MV-4-11 (cell line): ENCODE results near the gene CDC14A.
A peak's percentile ranks its signal among the peaks of the same experiment; 100 is the strongest.
"Not testable (repeated sequence)": the region's sequence is repeated elsewhere in the genome, so short reads cannot be mapped to it uniquely, and the experiment has no call there.

Experiments used
- DNase-seq: peaks from one replicate; lab custom pipeline; 2025; lab: John Stamatoyannopoulos, UW

CDC14A gene, protein sequence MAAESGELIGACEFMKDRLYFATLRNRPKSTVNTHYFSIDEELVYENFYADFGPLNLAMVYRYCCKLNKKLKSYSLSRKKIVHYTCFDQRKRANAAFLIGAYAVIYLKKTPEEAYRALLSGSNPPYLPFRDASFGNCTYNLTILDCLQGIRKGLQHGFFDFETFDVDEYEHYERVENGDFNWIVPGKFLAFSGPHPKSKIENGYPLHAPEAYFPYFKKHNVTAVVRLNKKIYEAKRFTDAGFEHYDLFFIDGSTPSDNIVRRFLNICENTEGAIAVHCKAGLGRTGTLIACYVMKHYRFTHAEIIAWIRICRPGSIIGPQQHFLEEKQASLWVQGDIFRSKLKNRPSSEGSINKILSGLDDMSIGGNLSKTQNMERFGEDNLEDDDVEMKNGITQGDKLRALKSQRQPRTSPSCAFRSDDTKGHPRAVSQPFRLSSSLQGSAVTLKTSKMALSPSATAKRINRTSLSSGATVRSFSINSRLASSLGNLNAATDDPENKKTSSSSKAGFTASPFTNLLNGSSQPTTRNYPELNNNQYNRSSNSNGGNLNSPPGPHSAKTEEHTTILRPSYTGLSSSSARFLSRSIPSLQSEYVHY

DNA sequence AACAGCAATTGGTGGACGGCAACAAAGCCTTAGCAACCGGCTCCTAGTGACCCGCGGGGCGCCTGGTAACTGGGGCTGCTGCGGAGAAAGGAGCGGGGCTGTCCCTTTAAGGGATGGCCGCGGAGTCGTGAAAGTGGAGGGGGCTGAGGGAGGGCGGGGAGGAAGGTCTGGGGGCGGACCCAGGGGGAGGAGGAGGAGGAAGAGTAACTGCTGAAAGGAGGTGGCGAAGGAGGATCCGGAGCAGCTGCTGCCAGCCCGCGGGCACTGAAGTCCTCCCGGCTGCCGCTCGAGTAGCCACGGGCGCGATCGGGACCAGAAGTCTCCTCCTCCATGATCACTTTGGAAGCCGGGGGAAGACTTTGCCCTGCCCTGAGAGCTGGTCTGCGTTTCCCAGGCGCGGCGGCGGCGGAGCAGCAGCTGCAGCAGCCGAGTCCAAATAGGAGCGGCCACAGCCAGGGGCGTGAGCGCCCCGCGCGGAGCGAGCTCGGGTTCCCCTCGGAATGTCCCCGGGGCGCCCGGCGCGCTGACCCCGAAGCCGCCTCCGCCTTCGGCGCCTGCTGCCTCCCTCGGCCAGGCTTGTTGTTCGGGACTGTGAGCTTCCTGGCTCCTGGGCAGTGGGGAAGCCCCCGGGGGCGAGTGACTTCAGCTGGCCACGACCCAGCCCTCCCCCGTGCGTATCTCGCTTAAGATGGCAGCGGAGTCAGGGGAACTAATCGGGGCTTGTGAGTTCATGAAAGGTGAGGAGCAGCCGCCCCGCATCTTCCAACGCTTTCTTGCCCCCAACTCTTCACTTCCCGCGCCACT, at the start of gene CDC14A:
Gene CDC14A, plus strand, starts transcription at position 240 of the 804 bp plus-strand sequence. Its CDS starts 449 bp downstream, at position 689.
- peak; percentile 88 for DNase-seq

DNA sequence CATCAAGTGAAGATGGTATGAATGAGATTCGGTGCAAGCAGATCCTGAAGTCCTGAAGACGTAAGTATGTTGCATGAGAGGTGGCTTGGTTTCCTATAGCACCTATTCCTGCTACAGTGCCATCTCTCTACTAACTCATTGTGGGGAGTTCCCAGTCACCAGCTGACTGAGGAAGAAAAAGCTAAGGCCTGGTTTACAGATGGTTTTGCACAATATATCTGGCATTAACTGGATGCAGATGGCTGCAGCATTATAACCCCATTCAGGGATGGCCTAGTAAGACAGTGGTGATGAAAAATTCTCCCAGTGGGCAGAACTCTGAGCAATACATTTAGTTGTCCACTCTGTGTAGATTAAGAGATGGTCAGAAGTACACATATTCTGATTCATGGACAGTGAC, 49.6 kb upstream of the CDC14A start:
- DNase-seq = no peak

DNA sequence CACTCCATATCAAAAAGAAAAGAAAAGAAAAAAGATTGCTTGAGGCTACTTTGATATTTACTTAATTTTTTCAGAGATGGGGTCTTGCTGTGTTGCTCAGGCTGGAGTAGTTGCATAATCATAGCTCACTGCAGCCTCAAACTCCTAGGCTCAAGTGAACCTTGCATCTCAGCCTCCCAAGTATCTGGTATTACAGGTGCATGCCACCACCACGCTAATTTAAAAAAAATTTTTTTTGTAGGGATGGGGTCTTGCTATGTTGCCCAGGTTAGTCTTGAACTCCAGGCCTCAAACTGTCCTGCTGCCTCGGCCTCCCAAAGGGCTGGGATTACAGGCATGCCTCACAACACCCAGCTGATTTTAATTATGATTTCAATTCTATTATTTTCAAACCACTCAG, 48.1 kb upstream of the CDC14A start:
- DNase-seq = no peak

DNA sequence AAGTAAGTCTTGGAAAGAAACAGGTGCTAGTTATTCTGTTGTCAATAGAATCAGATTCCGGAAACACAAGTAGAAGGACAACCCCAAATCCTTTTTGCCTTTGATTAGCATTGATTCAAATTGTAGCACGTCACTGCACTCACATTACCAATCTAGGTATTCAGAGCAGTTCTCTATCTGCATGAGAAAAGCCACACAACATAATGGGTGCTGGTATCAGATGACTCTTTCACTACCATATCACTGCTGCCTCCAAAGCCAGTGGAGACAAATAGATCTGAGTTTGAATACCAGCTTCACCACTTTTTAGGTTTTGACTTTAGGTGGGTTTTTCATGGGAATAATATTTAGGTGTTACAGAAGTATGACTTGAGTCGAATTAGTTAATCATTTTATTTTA, 47.4 kb upstream of the CDC14A start:
- DNase-seq = no peak

DNA sequence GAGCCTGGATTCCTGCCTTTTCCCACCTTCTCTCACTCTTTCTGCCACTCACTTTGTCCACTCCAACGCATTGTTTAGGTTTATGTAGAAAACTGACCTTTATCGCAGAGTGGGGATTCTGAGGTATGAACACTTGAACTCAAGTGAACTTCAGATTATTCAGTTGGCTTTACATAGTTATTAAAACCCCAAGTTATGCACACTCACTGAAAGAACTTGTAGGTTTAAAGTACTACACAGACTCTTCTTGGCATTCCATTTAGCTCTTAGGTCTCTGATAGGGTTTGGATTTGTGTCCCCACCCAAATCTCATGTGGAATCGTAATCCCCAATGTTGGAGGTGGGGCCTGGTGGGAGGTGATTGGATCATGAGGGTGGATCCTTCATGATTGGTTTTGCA, 46.4 kb upstream of the CDC14A start:
- no peak for DNase-seq

DNA sequence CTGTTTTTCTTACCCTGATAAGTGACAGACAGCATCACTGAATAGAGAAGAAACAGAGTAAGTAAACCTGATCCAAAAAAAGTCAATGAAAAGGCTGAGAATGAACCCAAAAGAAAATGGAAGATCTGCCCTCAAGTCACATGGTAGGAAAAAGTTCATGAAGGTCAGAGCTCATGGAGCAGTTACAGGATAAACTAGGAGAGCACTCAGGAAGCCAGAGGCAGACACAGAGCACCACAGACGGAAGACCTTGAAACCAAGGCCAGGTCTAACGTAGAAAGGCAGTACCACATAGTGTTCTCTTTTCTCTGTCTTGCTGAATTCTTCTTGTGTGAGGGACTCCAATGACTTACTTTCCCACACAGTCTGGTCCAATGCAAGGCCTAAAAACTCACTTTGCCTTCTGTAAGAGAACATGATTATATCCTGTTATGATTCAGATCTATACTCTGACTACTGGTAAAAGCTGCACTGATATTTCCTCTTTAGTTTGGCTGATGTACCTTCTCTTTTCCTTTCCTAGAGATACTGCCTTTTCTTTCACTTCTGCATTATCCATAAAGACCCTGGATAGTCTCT, 45.5 kb upstream of the CDC14A start:
- DNase-seq = peak; percentile 38

DNA sequence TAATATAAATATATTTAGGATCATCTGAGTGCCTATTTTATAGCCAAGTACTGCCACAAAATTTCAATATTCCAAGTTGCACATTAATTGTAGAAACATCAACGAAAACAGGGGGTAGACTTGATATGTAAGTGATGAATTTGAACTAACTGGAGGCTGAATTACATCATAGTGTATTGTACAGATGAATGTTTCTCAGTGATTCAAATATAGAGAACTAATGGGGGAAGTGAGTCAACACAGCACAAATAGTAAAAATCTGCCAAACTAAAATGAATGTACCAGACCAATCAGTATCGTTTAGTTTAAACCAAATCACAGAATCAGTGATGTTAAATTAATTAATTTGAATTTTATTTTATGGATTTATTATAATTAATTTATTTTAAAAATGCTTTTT, 43.5 kb upstream of the CDC14A start:
- peak; percentile 28 for DNase-seq

DNA sequence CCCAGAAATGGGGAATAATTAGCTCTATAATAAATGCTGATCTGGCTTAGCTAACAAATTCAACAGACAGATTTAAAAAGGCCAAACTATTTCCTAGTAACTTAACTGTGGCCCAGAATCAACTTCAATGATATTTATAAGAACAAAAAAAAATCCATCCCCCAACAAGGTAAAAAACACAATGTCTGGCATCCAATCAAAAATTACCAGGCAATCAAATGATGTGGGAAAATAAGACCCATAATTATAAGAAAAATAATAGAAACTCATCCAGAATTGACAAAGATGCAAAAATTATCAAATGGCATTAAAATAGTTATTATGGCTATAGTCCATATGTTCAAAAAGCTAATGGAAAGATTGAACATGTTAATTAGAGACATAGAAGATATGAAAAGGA, 42.4 kb upstream of the CDC14A start:
- no peak for DNase-seq

DNA sequence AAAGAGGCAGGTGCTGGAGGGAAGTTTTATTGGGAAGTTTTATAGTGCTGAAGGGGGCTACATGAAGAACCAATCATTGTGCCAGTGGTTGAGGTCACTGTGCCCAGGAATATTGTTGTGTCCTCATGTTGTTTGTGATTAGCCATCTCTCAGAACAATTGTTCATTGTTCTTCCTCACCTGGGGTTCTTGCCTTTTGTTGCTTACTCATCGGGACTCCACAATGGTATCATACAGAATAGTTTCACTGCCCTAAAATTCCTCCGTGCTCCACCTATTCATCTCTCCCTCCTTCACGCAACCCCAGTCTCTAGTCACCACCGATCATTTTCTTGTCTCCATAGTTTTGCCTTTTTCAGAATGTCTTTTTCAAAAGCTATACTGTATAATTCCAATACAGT, 38.9 kb upstream of the CDC14A start:
- DNase-seq = no peak

DNA sequence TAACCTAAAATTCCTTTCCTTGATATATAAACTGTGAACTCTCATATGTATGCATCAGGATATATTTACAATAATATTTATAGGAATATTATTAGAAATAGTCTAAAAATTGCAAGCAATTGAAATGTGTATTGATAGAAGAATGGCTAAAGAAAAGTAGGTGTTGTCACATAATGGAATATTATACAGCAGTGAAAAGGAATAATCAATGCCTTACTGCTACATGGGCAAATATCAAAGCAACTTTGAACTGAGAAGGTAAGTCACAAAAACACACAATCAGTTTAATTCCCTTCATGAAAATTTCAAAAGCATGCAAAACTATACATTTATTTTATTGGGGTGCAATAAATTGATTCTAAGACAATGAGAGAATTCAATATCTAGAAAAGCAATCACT, 35.7 kb upstream of the CDC14A start:
- no peak for DNase-seq

DNA sequence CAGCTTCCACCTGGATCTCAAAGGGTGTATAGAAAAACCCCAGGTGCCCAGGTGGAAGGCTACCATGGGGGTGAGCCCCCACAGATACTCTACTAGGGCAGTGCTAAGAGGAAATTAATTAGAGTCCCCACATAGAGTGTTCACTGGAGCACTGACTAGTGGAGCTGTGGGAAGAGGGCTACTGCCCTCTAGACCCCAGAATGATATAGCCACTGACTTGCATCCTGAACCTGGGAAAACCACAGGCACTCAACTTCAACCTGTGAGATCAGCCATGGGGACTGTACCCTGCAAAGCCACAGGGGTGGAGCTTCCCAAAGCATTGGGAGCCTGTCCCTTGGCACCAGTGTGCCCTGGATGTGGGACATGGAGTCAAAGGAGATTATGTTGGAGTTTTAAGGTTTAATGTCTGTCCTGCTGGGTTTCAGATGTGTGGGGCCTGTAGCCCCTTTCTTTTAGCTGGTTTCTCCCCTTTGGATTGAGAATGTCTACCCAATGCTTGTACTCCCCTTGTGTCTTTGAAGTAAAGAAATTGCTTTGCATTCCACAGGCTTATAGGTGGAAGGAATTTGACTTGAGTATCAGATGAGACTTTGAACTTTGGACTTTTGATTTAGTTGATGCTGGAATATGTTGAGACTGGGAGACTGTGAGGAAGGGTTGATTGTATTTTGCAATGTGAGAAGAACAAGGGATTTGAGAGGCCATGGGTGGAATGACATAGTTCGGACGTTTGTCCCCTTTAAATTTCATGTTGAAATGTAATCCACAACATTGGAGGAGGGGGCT, 31.8 kb upstream of the CDC14A start:
- no peak for DNase-seq

DNA sequence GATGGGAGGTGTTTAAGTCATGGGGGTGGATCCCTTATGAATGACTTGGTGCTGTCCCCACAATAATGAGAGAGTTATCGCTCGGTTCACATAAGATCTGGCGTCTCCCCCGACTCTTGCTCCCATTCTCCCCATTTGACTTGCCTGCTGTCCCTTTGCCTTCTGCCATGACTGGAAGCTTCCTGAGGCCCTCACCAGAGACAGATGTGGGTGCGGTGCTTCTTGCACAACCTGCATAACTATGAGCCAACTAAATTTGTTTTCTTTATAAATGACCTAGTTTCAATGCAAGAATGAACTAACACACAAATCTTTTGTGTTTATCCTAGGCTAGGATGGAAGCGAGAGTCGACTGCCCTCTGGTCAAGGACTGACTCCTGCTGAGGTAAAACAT, 31.2 kb upstream of the CDC14A start:
- DNase-seq = no peak

DNA sequence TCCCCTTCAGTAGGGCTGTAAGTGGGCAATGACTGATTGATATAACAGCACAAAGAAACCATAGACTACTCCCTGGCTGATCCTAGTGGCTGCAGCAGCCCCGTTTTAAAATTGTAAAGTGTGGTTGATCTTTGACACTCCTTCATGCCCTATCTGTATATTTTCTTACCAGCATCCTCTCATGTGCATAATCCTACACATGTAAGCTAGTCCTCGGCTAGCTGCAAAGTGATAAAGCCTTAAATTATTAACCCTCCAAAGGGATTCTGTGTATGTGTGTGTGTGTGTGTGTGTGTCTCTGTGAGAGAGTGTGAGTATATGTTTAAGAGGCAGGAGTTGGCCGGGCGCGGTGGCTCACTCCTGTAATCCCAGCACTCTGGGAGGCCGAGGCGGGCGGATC, 30.8 kb upstream of the CDC14A start:
- DNase-seq = no peak

DNA sequence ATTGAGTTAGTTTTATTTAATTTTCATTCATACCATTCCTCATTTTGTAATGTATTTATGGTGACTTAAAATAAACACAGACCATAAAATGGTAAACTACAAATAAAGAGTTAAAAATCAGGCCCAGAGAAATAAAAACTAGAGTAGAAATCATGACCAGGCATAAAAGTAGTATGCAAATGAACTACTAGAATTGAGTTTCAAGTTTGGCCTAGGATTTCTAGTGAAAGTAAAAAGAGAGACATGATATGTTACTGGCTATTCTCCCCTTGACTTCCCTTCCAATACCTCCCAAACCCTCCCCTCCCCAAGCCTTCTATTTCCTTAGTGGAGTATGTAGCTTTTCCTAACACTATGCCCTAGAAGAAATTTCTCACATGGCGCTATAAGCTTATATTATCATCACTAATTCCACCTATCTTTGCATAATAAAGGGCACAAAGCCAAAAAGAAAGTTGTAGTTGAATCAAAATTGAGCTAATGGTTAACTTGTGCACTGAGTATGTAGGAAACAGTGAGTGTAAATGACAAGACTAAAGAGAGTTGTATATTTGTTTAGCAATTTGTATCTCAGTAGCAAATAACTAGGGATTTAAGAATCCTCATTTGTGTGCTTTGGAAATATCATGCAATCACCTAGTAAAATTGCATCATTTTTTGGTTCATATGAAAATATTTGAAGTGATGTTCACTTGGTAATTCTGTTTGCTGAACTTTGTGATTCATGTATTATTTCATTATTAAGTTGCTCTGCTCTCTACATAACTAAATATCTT, 29.7 kb upstream of the CDC14A start:
- no peak for DNase-seq

DNA sequence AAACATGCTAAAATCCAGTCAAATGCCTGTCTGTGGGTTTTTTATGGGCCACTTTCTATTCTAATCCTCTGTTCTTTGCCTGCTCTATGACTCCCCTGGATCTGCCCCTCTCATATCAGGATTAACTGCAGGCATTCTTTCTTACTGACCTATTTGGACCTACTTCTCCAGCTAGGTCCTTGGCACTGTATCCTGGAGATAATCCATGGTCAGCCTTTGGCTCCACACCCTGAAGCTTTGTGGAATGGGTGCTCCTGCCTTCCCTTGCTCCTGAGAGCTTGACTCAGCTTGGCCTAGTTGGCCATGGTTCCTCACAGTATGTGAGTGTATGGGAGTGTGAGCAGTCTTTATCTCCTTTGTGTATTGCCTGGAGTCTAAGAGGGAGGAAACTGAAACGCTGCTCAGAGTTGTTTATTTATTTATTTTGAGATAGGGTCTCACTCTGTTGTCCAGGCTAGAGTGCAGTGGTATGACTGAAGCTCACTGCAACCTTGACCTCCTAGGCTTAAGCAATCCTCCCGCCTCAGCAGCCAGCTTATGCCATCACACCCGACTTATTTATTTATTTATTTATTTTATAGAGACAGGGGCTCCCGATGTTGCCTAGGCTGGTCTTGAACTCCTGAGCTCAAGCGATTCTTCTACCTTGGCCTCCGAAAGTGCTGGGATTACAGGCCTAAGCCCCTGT, 28.7 kb upstream of the CDC14A start:
- no peak for DNase-seq

DNA sequence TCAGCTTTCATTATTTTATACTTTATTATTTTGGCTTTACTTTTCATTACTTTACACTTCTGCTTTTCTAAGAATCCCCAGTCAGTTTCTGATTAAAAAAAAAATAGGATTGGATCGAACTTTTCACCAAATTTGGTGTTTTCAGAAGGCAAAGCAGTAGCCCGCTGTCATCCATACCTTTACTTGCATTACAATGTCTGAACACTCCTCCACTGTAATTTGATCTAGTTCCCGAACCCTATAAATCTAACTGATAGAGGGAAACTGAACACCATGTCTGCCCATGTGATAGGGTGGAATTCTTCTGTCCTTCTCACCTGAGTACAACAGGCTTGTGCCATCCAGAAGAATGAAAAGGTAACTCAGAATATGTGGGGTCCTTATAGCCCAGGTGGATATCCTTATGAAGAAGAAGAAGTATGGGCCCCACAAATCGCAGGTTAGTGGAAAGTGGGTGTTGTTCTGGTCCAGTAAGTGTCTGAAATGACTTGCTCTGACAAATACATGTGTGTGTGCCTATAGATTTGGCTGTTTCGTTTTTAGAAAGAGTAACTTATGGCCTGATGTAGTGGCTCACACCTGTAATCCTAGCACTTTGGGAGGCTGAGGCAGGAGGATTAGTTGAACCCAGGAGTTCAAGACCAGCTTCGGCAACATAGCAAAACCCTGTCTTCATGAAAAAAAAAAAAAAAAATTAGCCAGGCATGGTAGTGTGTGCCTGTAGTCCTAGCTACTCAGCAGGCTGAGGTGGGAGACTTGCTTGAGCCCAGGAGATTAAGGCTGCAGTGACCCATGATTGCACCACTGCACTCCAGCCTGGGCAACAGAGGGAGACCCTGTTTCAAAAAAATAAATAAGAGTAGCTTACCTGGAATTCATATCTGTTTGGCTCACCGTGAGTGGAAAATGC, 26.6 kb upstream of the CDC14A start:
- no peak for DNase-seq

DNA sequence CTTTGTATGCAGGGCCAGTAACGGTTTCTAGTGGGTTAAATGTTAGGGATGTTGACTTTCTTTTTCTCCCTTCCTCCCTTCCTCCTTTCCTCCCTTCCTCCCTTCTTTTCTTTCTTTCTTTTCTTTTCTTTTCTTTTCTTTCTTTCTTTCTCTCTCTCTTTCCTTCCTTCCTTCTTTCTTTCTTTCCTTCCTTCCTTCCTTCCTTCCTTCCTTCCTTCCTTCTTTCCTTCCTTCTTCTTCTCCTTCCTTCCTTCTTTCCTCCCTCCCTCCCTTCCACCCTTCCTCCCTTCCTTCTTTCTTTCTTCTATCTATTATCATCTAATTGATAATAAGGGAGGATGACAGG, 26.0 kb upstream of the CDC14A start:
- not testable (repeated sequence) for DNase-seq

DNA sequence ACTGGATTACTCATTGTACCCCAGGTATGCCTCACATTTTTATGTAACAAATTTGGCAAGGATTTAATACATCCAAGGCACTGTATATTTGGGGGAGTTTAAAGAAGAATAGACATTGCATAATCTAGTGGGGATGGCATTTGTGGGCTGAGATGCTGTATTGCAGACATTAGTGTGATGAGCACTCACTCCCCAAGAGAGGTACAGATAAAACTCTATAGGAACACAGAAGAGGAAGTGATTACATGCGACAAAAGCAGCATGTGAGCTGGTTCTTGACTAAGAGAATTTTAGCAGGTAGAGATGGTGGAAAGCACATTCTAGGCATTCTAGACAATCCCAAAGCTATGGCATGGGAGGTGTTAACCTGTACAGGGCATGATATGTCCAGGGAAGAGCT, 24.2 kb upstream of the CDC14A start:
- DNase-seq = peak; percentile 75

DNA sequence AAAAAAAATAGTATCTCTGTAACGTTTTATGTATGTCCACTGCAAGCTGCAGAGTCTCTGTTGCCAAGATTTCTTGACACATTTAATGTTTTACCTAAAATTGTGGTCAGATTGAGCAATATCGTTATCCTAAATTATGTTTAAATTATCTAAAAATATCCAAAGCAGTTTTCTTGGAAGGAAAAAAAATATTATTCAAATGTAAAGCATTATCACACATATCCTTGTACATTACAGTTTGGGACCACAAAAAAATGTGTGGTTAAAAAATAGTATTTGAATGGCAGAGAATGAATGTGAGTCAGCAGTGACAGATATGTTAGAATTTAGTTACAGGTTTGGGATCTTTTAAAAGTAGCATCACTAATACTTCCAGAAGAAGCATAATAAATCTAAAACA, 21.2 kb upstream of the CDC14A start:
- DNase-seq = not testable (repeated sequence)
